Amygdala (tissue), 56 donors: ENCODE data around the gene CREBBP.

Experiments used
- DNase-seq, 56 donors: peaks; one replicate each; lab custom pipeline; 2025; lab: John Stamatoyannopoulos, UW

Gene CREBBP

GRCh38 chr16:3774156-3774767 is 106.3 kb downstream of the CREBBP start:
- peak in 16 of 56 donors; percentile 5 to 57 (median 26) for DNase-seq

DNA sequence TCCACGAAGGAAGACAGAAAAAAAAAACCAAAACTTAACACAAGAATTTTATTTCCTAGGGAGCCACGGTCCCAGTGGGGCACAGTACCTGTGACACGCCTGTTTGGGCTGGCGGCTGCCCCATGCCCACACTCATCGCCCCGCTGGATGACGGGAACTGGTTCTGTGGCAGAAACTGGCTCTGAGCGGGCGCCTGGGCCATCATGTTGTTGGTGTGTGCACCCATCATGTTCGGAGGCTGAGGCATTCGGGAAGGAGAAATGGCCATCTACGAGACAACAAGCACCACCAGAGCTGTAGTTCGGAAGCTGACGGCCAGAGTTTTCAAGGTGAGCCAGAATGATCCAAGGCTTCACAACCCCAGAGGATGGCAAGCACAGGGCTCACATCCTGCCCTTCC is 106.8 kb downstream of the CREBBP start:
- no peak for DNase-seq

GRCh38 chr16:3771513-3771912 is 109.0 kb downstream of the CREBBP start:
- DNase-seq = no peak

GRCh38 chr16:3770530-3770929 is 110.0 kb downstream of the CREBBP start:
- no peak for DNase-seq

- no peak for DNase-seq
These were observed 110.6 kb downstream of the CREBBP start for GRCh38 chr16:3769942-3770341.

DNA sequence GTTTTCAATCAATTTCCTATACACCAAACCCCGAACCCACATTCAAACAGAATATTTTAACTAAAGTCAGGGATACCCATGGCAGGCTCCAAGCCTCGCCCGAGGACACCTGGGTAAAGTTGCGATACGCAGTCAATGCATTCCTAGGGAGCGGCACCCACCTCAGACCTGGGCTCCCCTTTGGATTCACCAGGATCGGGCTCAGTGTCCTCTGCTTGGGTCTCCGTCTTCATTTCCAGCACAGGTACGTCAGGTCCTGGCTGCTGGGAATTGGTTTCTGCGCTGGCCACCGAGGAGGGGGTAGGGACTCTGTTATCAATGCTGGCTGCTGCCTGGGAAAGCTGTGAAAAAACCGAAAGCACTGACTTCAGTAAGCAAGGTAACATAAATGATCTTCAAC is 111.5 kb downstream of the CREBBP start:
- DNase-seq = no peak

DNA sequence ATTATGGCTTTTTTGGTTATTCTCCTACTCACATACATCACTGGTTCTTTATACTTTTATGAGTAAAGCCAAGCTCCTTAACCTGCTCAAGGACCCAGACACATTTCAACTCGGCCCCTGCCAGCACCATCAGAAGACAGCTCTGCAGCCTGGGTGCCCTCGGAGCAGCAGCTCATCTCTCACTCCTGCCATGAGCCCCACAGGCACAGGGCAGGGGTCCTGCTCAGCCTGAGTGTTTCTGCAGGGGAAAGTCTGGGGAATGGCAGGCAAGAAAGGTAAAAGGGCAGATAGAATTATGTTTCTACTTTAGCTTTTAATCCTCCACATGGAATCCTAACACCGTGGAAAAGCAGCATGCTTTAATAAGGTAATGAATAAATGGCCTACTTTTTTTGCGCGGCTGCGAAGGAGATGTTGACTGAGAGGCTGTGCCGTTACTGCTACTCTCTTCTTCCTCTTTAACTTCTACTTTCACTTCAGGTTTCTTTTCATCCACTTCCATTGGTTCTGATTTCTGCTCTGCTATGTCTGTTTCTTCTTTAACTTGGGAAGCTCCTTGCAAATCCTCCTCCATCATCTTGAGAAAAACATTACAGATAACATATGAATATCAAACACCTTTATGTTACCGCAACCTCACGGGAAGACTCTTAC is 113.1 kb downstream of the CREBBP start:
- DNase-seq = no peak

DNA sequence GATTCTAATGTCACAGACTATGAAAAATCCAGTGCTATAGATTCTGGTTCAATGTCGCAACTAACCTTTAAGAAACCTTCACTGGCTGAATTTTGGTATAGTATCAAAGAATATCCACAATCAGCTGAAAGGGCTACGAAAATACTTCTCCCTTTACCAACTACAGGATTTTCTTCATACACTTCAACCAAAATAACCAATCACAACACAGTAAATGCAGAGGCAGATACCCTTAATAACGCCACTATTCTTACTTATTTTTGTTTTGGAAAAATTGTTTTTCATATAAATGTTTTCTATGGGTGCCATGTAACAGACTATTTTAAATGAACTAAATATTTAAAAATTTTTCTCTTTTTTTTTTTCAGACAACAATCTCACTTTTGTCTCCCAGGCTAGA is 114.3 kb downstream of the CREBBP start:
- DNase-seq = no peak

- DNase-seq = no peak
These were observed 116.1 kb downstream of the CREBBP start for GRCh38 chr16:3764409-3764808.

DNA sequence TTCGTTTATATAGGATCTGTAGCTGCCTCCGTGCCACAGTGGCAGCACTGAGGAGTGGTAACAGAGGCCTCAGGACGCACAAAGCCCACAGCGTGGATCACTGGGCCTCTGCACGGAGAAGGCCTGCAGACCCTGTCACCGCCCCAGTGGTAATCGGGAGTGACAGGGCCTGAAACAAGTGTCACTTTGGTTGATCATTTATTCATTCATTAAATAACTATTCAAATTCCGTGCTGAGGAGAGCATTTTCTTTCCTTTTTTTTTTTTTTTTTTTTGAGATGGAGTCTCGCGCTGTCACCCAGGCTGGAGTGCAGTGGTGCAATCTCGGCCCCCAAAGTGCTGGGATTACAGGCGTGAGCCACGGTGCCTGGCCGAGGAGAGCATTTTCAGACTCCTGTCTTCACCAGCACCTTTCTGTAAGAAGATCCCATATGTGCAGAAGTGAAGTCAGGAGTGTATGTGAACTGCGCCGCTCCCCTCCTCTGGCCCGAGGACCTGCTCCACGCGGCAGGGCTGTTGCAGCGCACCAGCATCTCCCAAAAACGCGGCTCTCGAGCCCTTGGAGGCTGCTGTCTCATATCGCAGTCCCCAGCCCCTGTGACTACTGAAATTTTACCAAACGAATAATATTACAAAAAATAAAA is 118.3 kb downstream of the CREBBP start:
- peak in 4 of 56 donors; percentile 5 to 49 (median 39) for DNase-seq

DNA sequence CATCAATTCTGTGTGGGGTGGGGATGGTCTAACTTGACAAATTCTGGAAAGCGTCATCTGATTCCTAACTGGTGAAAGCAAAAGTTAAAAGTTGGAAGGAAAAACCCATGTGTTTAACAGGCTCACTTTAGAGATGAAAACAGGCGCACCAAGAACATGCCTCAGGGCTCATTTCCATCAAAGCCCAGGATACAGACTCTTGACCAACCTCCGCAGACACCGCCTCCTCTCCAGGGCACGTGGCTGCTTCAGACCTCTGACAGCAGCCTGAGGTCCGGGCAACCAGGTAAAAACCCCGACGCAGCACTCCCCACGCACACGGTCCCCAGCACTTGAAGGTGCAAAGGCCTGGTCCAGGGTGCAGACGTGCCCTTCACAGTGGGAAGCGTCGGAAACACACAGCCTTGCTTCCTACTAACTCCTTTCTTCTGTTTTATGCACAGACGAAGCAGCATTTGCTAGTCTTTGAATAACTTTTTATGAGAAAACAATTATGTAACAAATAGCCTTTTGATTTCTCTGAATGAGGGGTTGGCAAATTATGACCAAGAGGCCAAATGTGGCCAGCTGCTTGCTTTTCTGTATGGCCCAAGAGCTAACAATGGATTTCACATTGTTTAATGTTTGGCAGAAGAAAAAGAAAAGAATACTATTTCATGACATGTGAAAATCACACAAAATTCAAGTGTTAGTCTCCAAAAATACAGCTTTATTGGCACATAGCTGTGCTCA is 119.0 kb downstream of the CREBBP start:
- peak in 4 of 56 donors; percentile 2 to 49 (median 39) for DNase-seq

GRCh38 chr16:3760518-3760917 is 120.0 kb downstream of the CREBBP start:
- DNase-seq = no peak

DNA sequence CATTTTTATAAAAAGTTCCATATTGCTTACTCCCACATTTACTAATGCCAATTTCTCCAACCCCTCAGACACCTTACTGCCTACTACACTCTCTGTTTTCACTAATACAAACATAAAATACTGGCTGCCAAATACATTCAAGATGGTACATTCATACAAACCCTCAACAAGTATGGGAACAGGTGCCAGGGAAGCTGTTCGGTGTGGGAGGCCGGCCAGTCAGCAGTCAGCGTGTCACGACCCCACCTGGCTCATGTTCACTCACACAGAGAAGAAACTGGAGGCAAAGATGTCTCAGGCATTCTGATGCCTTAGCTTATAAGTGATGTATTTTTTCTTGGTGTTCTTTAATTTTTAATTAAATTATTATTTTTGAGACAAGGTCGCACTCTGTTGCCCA is 120.8 kb downstream of the CREBBP start:
- DNase-seq = no peak

- no peak for DNase-seq
These were observed 124.4 kb downstream of the CREBBP start for GRCh38 chr16:3756113-3756512.

- DNase-seq = no peak
These were observed 125.3 kb downstream of the CREBBP start for GRCh38 chr16:3755249-3755648.

DNA sequence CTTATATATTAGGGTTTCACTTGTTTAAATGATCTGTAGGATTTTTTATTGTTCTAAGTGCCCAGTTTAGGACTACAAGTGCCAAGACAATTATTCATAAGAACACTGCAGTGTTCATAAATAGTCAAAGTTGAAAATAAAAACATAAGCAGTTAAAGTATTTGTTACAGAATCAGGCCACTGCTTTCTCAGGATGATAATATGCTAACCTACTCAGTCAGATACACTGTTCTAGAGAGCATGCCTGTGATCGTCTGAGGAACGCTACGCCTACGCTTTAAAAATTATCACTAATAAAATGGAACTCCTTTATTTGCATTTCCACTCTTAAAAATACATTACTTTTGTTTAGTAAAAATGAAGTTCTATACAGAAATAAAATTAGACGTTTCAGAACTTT is 125.7 kb downstream of the CREBBP start:
- no peak for DNase-seq

- DNase-seq = no peak
These were observed 126.3 kb downstream of the CREBBP start for GRCh38 chr16:3754081-3754703.

GRCh38 chr16:3752984-3753383 is 127.5 kb downstream of the CREBBP start:
- DNase-seq = no peak

GRCh38 chr16:3751878-3752277 is 128.6 kb downstream of the CREBBP start:
- DNase-seq = no peak

- DNase-seq = no peak
These were observed 132.2 kb downstream of the CREBBP start for GRCh38 chr16:3748307-3748706.
